GM10248 (cell line): ENCODE data around the gene HMCN2.

Source experiments
- CTCF ChIA-PET: fragments of 300-600 bp; sonication (Branson Sonifier 250); formaldehyde crosslinking; extraction: SDS; loops from one replicate; lab custom pipeline; 2021; ENCODE audit warnings: antibody characterized with exemption; lab: Yijun Ruan, JAX
- POLR2A ChIA-PET: fragments of 350-650 bp; sonication (Branson Sonifier 250); formaldehyde crosslinking; extraction: SDS; loops from one replicate; lab custom pipeline; 2020; ENCODE audit warnings: antibody characterized with exemption; lab: Yijun Ruan, JAX
- DNase-seq: peaks from one replicate; pipeline ENCODE4 v3.0.0; 2012; ENCODE audit errors: extremely low spot score
- TF ChIP-seq, protein P1 (sequence below): IDR thresholded peaks from 2 replicates; pipeline ENCODE4 v1.5.1; 2012; ENCODE audit warnings: mild to moderate bottlenecking, low read depth; ENCODE audit errors: extremely low read depth, missing control alignments, control extremely low read depth

Gene HMCN2

DNA sequence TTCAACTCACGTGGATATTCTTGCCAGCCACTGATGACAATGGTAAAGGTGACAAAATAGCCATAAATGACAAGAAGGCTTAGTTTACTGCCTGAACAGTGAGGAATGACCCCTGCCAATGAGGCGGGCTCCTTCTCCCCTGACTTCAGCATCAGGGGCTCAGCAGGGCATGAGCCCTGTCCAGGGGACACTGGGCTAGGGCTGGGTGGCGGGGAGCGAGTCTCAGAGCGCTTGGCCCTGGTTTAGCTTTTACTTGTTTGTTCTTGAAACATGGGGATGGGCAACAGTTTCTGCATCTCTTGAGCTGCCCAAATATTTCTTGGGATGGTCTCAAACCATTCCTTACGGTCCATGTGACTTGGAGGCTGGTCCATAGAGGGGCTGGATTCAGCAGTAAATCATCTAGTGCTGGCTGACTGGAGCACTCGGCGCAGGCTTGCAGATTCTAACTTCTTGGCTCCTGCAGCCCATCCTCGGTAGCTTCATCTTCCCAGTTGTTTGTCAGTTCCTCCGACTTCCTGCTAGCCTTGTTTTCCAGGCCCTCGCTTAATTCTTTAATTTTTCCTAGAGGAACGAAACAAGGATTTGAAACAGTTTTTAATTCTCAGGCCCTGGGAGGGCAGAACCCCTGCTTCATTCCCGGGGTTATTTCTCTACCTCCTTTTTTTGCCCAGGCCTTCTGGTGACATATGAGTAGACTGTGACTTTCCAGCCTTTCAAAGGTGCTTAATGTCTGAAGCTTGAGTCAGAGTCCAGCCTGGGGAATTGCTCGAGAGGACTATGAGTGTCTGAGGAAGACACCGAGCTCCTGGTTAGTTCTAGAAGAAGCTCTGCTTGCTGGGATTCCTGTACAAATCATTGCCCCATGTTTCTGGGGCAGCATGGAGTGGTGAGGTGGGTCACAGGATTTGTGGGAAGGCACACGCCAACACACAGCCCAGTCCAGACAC is 4.5 kb upstream of the HMCN2 start:
- ChIA-PET CTCF (interaction anchor here (1.7 to 2.1 kb wide), 2 partner anchors 11 to 17 kb away, joined by 5 to 7 read pairs; no protein-coding TSS in a partner anchor), POLR2A (no interaction called here)
- DNase-seq, result no peak
- TF ChIP-seq, protein P1, sequence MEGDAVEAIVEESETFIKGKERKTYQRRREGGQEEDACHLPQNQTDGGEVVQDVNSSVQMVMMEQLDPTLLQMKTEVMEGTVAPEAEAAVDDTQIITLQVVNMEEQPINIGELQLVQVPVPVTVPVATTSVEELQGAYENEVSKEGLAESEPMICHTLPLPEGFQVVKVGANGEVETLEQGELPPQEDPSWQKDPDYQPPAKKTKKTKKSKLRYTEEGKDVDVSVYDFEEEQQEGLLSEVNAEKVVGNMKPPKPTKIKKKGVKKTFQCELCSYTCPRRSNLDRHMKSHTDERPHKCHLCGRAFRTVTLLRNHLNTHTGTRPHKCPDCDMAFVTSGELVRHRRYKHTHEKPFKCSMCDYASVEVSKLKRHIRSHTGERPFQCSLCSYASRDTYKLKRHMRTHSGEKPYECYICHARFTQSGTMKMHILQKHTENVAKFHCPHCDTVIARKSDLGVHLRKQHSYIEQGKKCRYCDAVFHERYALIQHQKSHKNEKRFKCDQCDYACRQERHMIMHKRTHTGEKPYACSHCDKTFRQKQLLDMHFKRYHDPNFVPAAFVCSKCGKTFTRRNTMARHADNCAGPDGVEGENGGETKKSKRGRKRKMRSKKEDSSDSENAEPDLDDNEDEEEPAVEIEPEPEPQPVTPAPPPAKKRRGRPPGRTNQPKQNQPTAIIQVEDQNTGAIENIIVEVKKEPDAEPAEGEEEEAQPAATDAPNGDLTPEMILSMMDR, result no peak

DNA sequence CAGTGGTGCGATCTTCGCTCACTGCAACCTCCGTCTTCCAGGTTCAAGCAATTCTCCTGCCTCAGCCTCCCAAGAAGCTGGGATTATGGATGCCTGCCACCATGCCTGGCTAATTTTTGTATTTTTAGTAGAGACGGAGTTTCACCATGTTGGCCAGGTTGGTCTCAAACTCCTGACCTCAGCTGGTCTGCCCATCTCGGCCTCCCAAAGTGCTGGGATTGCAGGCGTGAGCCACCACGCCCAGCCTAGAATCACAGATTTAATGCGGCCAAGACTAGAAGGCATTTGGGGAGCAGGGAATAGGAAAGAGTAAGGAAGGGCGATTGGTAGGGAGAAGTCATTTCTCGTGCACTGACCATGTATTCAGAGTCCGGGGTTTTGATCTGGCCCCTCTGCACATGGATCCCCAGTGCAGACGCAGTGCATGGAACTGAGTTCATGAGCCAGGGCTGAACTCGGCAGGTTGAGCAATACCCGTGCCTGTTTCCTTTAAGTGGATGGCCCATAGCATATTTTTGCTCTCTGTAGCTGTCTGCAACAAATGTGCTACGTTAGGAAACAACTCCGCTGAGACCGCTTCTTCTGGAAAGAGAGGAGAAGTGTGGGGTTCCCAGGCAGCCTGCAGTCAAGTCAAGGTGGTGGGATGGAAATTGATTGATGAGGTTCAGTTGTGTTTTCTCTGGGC is 3.4 kb upstream of the HMCN2 start:
- ChIA-PET CTCF (interaction anchor here (1.6 to 2.1 kb wide), 2 partner anchors 18 to 19 kb away, joined by 7 to 12 read pairs; no protein-coding TSS in a partner anchor), POLR2A (no interaction called here)
- DNase-seq, result no peak
- TF ChIP-seq, protein P1, result no peak

DNA sequence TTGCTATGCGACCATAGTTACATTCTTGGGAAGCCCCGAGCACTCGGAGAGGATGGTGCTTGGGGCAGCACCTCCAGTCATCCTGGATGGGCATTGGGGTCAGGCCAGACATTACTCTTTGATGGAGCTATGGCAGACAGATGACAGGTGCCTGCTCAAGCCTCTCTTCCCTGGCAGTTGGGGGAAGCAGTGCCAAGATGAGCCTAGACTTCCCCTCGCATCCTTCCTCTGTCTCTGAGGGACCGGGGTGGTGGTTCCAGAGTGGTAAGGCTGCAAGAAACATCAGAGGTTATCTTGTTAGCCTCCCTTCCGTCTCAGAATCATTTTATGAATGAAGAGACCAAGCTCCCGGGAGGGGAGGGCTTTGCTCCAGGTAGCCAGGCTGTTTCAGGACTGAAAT is 2.8 kb upstream of the HMCN2 start:
- POLR2A ChIA-PET, result no interaction called here

DNA sequence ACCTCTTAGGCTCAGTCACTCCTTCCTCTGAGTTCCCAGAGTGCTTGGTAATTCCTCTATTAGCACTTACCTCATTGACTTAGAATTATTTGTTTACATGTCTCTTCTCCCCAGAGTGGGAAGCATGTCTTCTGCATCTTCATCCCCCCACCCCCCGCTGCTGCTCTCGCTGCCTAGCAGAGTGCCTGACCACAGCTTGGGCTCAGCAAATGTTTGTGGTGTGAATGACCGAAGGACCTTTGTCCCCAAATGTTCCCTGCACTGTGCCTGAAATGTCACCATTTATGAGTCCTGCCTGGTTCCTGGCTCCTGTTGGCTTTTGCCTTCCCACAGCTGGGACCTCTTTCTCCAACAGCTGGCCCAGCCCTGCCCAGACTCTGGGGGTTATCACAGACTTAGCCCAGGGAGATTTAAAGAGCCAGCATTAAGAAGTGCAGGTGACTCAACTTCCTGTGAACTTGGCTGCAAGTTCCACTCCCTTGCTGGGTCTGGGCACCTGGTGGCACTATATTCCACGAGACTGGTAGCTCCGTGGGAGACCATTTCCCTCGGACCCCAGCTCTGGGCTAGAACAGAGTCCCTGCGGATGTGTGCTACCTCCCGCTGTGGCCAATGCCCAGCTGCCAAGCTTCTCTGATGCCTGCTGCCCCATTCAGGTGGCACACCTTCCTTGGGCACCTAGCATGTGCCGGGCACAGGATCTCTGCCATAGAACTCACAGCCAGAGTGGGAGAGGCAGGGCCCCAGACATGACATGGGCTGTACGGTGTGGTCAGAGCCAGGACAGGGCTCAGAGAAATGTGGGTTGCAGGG is 1.8 kb upstream of the HMCN2 start:
- CTCF ChIA-PET, result interaction anchor here (1.6 kb wide), 1 partner anchor 21 kb away, joined by 12 read pairs; no protein-coding TSS in a partner anchor

More for the DNA sequence above, 2.8 kb upstream of the HMCN2 start:
- peak; percentile 6 for DNase-seq
- CTCF ChIA-PET, result interaction anchor here (1.6 kb wide), 1 partner anchor 20 kb away, joined by 12 read pairs; no protein-coding TSS in a partner anchor
- TF ChIP-seq, protein P1, result no peak

DNA sequence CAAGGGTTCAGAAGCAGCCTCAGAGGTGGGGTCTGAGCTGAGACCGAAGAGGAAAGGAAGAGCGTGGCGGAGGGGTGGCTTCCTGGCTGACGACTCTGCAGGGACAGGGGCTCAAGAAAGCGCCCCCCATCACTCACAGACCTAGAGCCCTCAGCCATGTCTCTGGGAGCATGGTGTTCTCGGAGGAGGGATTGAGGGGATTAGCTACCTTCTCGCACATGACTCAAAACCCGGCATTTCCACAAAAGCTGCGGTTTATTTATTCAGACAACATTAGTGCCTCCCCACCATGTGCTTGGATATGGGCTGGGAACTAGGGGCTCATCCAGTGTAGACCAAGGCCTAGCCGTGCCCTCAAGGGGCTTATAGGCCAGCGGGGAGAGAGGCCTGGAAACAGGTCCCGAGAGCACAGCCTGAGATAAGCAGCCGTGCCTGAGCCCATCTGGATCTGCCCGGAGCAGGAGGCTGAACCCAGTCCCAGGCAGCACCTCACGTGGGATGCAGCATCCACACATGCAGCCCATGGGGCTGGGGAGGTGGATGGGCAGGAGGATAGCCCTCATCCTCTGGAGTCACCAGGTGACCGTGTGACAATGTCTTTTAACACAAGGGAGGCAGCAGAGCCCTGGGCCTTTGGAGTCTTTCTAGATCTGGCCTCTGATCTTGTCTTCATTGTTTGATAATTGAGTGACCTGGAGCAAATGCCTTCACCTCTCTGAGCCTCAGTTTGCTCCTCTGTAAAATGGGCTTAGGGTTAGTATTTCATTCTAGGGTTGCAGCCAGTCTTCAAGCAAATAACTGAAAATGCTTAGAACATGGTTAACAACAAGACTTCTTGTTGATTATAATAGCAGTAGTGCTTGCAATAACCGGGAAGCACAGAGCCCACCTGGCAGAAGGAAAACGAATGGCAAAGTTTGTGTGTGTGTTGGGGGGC is 878 bp upstream of the HMCN2 start:
- CTCF ChIA-PET, result no interaction called here
- peak; percentile 10 for DNase-seq
- POLR2A ChIA-PET, result no interaction called here
- TF ChIP-seq, protein P1, result no peak

More for the DNA sequence above, 1.8 kb upstream of the HMCN2 start:
- POLR2A ChIA-PET, result no interaction called here
- TF ChIP-seq, protein P1, result no peak
- peak; percentile 4 for DNase-seq
